Measurements from ENCODE around the gene COL23A1.
"Not testable (repeated sequence)": the region's sequence is repeated elsewhere in the genome, so short reads cannot be mapped to it uniquely, and the experiment has no call there.

The COL23A1 gene

GRCh38 chr5:178248750-178249149 lies 341.4 kb downstream of the COL23A1 start:
- no peak for DNase-seq

GRCh38 chr5:178247481-178248456 lies 342.4 kb downstream of the COL23A1 start:
- DNase-seq = no peak

DNA sequence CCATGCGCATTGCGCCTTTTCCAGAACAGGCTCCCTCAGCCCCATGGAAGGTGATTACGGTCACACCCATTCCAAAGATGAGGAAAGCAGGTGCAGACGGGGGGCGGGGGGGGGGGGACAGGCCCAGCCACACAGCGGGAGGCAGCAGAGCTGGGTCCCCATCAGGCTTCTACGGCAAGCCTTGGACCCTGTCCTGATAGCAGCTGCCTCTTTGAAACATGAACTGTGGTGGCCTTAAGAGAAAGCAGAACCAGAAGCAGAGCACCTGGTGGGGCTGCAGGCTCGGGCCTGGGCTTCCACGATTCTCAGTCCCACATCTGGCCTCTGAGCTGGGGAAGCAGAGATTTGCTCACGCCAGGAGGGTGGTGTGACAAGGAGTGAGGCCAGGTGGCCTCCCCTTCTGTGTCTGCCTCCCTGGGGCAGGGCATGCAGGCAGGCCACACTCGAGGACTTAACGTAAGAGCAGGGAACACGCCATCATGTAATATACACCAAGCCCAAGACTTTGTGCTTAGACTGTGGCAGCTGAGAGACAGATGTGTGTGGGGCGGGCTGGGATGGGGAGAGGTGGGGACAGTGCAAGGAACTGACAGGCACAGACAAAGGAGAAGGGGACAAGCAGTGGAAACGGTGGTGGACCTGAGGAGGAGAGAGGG lies 343.4 kb downstream of the COL23A1 start:
- DNase-seq = no peak

DNA sequence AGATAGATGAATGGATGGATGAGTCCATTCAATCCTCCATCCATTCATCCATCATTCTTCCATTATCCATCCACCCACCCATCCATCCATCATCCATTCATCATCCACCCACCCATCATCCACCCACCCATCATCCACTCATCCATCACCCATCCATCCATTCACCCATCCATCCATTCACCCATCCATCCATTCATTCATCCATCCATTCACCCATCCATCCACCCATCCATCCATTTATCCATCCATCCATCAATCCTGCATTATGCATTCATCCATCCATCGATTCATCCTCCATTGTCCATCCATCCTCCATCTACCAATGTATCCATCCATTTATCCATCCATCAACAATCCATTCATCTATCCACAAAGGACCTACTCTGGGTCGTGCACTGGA lies 344.8 kb downstream of the COL23A1 start:
- DNase-seq = no peak

DNA sequence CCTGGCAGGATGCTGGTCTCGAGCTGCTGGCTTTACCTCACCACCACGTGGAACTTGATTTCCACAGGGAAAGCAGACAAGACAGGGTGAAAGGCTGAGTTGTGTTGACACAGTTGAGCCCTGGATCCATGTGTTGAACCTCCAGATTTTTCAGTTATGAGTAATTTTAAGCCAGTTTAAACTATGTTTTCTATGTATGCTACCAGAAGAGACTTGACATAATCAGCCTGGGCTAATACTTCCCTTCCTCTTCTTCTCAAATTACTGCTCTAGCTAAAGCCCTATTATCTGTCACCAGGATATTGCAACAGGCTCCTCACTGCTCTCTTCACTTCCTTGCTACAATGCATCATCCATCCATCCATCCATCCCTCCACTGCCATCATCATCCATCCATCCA lies 345.6 kb downstream of the COL23A1 start:
- no peak for DNase-seq

- no peak for DNase-seq
These were observed 347.8 kb downstream of the COL23A1 start for GRCh38 chr5:178242416-178242815.

DNA sequence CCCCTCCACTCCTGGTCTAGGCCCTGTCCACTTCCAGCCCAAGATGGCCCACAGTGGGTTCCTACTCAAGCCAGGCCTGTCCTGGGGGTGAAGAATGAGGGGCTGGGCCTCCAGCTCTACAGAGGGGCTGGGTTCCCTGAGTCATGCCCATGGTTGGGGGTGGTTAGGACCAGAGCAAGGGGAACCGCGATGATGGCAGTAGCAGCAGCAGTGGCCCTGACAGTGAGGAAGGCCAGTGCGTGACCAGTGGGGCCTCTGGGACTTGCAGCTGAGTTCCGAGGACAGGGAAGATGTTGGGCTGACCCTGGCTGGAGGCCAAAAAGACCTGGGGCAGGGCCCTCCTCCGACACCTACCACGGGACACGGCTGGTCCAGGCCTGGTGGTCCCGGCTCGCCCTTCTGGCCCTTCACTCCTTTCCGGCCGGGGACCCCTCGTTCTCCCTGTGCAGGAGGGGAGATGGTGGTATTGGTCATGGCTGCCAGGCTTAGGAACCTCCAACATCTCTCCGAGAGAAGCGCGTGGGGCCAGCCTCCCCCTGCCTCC lies 348.4 kb downstream of the COL23A1 start:
- no peak for DNase-seq

- no peak for DNase-seq
These were observed 348.9 kb downstream of the COL23A1 start for GRCh38 chr5:178241231-178241663.

DNA sequence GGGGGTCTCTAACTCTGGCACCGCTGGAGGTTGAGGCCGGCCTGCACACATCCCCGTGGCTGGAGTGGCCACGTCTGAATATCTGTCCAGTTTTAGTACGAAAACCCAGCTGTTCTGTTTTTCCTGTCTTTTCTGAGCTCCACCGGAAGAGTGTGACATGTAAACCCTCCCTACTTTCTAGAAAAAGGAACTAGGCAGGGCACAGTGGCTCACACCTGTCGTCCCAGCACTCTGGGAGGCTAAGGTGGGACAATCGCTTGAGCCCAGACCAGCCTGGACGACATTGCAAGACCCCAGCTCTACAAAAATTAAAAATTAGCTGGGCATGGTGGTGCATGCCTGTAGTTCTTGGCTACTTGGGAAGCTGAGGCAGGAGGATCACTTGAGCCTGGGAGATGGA lies 349.4 kb downstream of the COL23A1 start:
- no peak for DNase-seq

GRCh38 chr5:178240341-178240741 lies 349.9 kb downstream of the COL23A1 start:
- DNase-seq = no peak

GRCh38 chr5:178239626-178240301 lies 350.4 kb downstream of the COL23A1 start:
- not testable (repeated sequence) for DNase-seq

DNA sequence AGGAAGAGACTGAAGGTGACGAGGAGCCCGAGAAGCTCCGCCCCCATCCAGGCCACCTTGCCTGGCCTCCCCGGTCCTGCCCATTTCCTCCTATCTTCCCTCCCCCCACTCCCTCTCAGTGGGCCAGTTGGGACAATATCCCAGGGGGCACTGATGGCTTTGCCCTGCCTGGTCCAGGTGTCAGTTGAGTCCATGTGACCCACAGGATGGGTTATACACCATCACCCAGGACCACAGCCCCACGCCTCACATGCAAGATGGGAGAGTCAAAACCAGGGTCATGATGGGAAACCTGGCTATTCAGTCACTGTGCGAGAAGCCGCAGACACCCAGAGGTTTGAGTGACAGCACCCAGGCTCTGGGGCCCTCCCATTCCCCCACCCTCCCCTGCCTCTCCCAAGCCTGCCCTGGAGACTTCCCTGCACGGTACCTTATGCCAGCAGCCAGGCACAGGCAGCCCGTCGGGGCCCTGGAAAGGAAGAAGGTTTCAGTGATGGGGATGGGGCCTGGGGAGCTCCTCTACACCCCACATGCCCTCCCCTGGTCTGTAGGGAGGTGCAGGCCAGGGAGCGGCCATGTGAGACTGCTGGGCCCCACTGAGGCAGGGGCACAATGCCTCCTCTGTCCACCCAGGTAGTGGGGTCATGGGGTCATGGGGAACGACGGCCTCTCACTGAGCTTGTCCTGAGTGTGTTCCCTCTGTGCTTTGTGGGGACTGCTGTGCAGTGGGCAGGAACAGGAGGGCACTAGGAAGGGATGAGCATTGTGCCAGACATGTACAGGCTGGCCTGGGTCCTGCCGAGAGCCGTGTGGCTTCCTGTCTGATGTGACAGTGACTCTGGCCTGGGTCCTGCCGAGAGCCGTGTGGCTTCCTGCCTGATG lies 351.2 kb downstream of the COL23A1 start:
- no peak for DNase-seq

DNA sequence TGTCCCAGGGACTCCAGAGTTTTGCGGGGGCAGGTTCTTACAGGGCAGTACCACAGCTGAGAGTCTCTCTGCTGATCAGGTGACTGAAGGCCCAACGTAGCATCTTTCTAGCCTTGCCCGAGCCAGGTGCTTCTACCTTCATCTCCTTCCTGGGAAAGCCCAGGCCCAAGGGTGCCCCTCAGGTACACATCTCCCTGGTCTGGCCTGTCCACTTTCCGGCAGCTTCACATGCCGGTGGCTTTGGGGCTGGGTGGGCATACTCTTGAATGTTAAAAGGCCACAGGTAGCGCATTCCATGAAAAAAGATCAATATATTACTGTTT lies 351.9 kb downstream of the COL23A1 start:
- DNase-seq = no peak

DNA sequence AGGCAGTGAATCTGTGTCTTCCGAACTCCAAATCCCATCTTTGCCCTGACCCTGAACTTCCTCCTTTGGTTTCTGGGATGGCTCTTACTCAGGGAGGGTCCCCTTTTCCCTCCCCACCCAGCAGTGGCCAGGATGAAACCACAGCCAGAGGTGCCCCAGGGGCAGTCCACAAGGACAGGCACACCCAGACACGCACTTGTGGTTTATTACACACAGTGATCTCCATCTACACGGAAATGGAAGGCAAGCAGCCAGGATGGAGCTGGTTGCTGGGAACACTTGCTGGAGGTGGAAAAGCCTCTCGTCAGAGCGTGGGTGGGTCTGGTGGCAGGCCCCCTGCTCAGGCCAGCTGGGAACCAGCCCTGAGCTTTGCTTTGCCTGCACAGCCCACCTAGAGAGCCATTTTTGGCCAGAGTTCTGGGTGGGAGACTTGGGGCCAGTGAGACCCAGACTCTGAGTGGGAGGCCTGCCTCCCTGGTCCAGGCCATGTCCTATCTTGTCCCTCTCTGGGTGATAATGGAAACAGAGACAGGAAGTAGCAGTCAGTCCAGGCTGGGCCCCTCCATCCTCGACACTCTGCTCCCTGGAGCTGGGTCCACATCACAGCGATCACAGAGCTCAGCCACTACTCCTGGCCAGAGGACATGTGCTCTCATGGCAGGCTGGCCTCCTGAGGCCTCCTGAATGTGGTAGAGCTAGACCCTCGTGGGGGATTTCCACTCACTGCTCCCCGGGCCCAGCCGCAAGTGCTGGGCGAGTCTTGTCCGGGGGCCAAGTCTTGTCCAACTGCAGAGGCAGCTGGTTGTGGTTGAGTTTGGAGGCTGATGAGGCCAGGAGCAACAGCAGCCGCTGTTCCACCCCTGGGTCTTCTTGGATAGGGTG lies 352.5 kb downstream of the COL23A1 start:
- no peak for DNase-seq

- no peak for DNase-seq
These were observed 353.5 kb downstream of the COL23A1 start for GRCh38 chr5:178236679-178237078.

GRCh38 chr5:178236126-178236525 lies 354.1 kb downstream of the COL23A1 start:
- no peak for DNase-seq

DNA sequence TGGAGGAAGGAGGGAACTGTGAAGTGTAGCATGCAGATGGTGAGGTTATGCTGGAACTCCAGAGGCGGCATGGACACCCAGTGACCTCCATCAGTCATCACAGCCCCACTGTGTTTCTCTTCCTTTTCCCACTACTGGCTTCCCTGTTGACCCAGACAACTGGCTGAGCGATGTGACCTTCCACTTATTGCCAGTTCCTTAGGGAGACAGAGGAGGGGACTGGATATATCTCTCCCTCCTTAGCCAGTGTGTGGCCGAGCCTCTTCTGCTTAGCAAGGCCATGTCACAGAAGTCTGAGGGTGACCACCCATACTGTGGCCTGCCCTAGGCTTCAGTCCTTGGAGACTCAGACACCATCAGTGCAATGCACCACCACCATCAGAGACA lies 354.6 kb downstream of the COL23A1 start:
- no peak for DNase-seq

DNA sequence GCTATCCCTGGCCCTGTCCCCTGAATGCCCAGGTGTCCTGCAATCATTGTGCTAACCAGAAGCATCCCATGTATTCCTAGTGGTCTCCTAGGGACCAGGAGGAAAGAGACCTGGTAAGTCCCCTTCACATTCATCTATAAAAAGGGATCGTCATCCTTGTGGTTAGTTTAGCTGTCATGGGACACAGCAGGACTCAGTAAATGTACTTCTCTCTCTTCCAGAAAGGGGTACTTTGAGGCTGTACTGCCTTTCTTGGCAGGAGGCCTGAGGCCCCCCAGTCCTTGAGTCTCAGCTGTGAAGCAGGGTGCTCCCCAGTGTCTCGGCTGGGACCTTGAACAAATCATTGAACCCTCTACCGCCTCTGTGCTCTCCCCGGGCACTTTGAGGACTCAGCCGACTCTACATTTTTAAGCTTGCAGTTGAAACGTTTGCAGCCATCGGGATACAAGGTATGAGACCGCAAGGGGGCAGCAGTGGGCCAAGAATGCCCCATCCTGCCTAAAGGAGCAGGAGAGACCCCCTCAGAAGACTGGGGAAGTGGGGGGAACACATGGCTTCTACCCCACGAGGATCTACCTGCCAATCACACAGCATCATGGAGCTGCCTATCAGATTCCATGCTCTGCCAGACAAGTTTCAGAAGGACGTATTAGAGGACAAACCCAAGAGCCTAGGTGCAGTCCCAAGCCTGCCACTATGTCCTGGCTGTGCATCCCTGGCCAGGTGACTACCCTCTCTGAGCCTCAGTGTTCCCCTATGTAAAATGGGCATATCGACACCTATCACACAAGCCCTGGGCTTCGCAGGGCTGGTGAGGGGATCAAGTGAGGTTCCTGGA lies 355.2 kb downstream of the COL23A1 start:
- DNase-seq = no peak

- DNase-seq = no peak
These were observed 356.0 kb downstream of the COL23A1 start for GRCh38 chr5:178234121-178234749.

GRCh38 chr5:178232920-178233429 lies 357.2 kb downstream of the COL23A1 start:
- DNase-seq = no peak
